DMS53 (cell line): ENCODE measurements around the gene TIGD1.

Experiments
- DNase-seq: peaks from one replicate; lab custom pipeline; 2025; lab: John Stamatoyannopoulos, UW

The TIGD1 gene

DNA sequence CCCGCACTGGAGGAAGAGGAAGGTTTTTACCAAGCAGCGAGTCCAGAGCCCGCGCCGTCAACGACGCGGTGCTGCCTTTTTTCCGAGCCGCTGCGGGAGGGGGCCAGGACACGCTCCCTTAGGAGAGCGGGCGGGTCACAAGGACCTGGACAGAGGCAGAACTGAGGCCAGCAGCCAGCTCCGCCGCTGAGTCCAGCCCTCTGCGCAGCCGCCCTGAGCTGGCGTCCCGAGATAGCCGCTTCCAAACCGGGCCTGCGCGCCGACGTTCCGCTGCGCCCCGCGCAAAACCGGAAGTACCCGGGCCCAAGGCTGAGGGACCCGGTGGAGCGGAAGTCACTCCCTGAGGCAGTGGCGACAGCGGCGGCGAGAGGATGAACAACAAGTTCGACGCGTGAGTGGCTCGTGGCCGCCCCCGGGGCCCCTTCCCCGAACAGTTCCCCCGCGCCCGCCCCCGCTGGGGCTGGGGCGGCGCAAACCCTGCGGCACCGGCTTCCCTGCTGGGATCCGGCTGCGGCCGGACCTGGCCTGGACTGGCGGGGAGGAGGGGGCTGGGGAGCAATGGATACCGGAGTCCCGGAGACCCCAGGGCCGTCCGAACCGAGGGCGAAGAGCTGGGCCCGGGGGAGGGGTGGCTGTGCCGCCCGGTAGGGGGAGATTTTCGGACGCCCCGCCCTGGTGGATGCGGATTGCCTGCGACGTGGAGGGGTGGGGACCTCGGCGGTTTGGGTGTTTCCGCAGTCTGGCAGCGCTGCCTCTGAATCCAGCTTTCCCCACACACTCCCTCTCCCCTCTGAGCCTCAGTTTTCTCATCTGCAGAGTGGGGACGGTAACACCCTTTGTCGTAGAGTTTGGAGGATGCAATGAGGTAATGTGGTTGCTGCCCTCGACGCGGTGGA, at the start of gene TIGD1, which contains the start of gene EIF4E2:
TSS of gene TIGD1 (minus strand) at position 204 of the 896 bp plus-strand sequence. CDS start 675 bp downstream, outside the sequence.
TSS of gene EIF4E2 (plus strand) at position 336 of the 896 bp plus-strand sequence. CDS start at position 372, 36 bp downstream.
- DNase-seq: peak; percentile 95

GRCh38 chr2:232598293-232598692, 47.9 kb upstream of the TIGD1 start:
- DNase-seq: no peak

GRCh38 chr2:232597362-232598079, 47.2 kb upstream of the TIGD1 start:
- DNase-seq: no peak

DNA sequence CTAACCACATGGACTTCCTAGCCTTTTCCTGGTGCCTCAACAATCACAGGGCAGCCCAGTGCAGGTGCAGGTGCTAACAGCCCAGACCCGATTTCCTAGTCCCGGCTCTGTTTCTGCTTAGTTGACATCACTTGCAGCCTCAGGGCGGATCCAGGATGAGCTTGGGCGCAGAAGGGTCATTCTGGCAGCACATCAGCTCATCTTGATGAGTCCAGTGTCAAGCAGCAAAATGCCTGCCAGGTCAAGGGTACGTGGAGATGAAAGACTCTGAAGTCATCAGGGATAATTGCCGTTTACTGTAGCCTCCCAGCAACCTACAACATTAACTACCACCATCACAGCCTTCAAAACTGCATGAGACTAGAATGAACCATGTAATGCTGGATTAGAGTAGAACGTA, 43.6 kb upstream of the TIGD1 start:
- no peak for DNase-seq

GRCh38 chr2:232592772-232593395, 42.5 kb upstream of the TIGD1 start:
- DNase-seq: peak; percentile 79

DNA sequence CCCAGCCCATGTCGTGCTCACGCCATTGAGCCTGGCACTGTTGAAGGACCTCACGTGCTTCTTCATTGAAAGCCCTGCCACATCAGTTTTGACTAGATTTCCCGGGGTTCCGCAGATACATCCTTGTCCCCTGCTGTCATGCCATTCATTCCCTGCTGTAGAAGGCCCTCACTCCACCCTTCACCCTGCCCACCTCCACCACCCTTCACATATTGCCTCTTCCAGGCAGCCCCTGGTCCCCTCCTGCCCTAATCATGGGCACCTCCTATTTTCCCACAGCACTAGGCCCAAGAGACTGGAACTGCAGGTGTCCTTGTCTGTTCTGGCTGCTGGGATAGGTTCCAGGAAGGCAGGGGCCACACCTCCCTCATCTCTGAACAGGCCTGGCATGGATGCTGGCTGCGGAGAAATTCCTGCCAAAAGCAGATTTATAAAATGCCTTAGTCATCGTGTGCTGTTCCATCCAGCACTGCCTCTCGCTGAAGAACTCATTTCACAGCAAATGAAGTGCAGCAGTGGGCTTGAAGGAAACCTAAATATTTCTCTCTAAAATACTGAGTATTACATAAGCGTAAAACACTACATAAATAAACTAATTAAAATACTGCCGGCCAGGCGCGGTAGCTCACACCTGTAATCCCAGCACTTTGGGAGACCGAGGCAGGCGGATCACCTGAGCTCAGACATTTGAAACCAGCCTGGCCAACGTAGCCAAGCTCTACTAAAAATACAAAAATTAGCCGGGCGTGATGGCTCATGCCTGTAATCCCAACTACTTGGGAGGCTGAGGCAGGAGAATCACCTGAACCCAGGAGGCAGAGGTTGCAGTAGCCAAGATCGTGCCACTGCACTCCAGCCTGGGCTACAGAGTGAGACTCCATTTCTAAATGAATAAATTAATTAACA, 38.6 kb upstream of the TIGD1 start:
- no peak for DNase-seq

GRCh38 chr2:232588031-232588430, 37.7 kb upstream of the TIGD1 start:
- no peak for DNase-seq

DNA sequence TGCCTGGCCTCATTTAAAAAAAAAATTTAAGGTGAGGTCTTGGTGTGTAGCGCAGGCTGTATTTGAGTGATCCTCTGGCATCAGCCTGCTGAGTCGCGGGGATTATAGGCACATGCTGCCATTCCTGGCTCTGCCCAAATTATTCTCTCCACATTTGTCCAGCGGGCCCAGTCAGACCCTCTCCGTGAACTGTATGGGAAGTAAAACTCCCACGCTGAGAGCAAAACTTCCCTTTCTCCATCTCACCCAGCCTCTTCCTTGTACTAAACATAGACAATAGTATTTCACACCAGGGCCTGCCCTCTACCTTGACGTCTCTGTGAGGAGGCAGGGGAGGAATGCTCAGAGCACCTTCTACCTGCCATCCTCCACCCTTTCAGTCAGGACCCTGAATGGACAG, 37.2 kb upstream of the TIGD1 start:
- no peak for DNase-seq

GRCh38 chr2:232586943-232587505, 36.7 kb upstream of the TIGD1 start:
- no peak for DNase-seq

GRCh38 chr2:232584238-232584637, 33.9 kb upstream of the TIGD1 start:
- DNase-seq: no peak

DNA sequence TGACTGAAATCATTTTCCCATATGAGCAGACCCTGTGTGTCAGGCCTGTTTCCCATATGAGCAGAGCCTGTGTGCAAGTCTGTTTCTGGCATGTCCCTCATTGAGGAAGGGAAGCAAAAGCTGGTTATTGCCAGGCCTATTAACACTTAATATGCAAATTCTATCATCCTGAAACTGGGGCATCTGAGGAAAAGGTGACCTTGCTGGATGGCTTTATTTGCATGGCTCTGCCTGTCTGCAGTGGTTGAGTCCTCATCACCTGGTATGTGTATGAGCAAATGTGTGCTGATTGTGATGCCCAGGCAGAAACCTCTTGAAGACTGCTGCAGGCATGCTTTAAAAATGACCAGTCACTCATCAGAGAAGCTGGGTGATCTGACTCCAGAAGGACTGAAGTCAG, 31.4 kb upstream of the TIGD1 start:
- DNase-seq: no peak

- DNase-seq: no peak
Measured at GRCh38 chr2:232580648-232580981, 30.3 kb upstream of the TIGD1 start.

DNA sequence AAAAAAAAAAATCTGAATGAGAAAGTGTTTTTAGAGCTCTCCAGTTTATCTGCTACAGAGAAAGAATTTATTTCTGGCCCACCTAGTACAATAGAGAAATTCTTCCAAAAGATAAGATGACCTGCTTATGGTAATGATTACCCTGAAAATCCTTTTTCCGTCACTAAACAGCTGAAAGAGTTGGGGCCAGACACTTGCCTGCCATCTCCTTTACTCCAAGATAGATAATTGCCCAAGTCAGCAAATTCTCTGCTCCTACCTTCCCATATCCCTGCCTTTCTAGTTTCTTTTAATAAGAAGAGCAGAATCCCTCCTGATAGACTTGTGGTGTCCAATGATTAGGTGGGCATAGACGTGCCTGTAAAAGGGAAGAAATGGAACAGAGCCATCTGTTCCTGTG, 28.3 kb upstream of the TIGD1 start:
- DNase-seq: no peak

GRCh38 chr2:232577841-232578240, 27.5 kb upstream of the TIGD1 start:
- no peak for DNase-seq

DNA sequence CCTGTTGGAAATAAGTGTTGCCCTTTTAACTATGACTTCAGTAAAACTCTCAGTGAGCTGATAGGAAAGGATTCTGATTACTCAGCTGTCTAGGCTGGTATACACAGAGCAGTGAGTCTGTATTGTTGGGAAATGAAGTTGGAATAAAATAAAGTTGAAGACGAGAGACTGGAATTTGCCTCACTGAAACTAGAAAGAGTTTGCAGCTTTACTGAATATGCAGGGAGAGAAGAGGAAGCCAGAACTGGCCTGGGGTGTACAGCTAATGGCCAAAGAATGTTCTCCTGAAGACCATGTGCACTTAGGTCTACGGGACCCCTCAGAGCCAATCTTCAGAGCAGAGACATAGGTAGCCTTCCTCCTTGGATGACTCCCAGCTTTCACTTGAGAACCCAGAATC, 26.6 kb upstream of the TIGD1 start:
- no peak for DNase-seq

DNA sequence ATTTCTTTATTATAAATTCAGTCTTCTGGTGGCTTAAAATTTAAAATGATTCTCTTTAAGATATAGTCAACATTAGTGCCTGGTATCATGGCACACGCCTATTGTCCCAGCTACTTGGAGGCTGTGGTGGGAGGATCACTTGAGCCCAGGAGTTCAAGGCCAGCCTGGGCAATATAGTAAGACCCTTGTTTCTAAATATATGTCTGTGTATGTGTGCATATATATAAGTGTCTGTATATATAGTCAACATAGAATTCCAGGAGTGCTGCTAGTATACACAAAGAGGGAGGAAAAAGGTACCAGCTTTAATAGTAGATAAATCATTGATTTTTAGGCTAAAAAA, 25.0 kb upstream of the TIGD1 start:
- DNase-seq: no peak

DNA sequence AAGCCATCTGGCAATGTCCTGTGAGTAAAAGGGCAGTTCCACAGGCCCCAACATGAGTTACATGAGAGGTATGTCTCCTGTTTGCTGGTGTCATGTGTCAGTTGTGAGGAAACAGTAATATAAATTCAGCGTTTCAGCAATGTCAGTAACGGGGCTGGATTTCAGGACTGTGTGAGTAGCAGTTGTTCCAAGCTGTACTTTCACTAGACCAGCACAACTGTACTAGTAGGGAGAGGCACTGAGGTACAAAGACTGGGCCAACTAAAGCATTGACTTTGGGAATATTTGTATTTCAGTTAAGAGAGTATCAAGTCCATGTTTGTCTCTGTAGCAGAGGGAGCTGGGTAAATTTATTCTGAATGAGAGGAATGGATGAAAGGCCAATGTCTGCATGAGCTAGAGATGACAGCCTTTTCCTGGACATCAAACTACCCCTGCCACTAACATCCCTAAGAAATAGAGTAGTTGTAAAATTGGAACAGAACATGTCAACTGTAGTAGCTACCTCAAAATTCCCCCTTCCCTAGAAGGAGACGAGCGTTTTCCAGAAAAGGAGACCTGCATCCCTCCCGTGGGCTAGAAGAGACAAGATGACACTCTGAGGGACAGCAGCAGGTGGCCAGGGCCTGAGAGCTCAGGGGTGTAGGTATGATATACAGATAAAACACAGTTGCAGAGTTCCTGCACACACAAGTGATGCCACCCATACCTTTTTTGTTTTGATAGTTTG, 24.5 kb upstream of the TIGD1 start:
- DNase-seq: no peak

DNA sequence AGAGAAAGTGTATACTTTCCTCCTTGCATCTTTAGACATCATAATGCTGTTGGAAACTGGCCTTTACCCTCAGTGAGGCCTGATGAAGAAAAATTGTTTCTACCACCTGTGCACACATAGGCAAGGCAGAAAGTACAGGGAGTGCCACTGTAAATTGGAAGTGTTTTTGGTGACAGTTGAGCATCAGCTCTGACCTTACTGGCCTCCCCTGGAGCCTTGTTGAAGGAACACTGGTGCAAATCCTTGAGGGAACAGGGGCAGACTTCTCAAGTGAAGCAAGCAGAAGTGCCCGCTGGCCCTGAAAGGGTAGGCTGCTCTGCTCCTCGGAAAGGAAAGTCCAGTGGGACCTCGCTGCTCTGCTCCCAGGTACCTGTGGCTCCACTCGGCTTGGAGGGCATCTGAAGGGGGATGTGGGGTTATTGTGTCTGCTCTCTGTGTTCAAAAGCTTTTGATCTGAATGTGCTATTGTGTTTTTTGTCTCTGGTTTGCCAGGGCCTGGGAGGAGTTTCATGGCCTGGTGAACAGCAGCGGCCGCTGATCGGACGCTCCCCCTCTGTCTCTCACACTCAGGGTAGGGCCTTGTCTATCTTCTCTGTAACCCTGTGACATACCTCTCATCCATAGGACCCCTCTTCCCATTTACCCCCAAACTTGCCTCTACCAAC, 23.5 kb upstream of the TIGD1 start:
- DNase-seq: no peak

GRCh38 chr2:232573042-232573441, 22.7 kb upstream of the TIGD1 start:
- DNase-seq: no peak

DNA sequence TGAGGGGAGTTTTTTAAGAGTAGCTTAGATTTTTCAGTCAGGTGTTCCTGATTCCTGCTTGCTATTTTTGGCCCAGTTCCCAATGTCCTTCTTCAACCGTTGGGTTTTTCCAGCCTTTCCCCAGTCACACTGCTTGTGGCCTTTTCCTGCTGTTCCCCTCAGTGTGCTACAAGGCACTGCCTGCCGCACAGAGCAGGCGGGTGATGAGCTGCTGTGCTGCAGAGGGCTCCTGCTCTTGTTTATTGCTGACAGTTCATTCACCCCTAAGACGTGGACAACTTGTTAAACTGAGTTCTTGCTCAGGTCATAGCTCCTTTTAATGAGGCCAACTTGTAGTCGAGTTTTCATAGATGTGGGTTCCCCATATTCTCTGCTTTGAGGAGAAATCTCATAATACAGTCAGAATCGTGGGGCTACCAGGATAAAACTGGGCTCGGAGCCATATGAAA, 20.7 kb upstream of the TIGD1 start:
- no peak for DNase-seq
